Panc1 (cell line): ENCODE results near the gene THEMIS2.

Experiments
- CTCF ChIP-seq: fragments of 450-650 bp; IDR thresholded peaks from 2 replicates; pipeline ENCODE4 v1.5.1; 2017; ENCODE audit warnings: mild to moderate bottlenecking
- POLR2AphosphoS5 ChIP-seq: IDR thresholded peaks from 2 replicates; pipeline ENCODE4 v1.6.1; 2012; ENCODE audit warnings: mild to moderate bottlenecking, low read depth, low read length, moderate library complexity
- REST ChIP-seq, 2 experiments: IDR thresholded peaks; 2 replicates each; pipeline ENCODE4 v1.6.1; 2011 to 2012; ENCODE audit warnings: low read depth in 2 of 2, control low read depth in 1 of 2, low read length in 1 of 2, mild to moderate bottlenecking in 1 of 2, moderate library complexity in 1 of 2; ENCODE audit not compliant: insufficient read depth in 1 of 2
- TCF7L2 ChIP-seq: IDR thresholded peaks from 2 replicates; pipeline ENCODE4 v1.6.1; 2011; ENCODE audit warnings: mild to moderate bottlenecking, low read depth, low read length, inconsistent platforms

GRCh38 chr1:27877115-27877416 is 4.7 kb downstream of the THEMIS2 start:
- TF ChIP-seq CTCF (no peak), POLR2AphosphoS5 (no peak), REST (IDR thresholded peaks at IDR 0.05; ENCODE audit: insufficient read depth in 1 of 2, low read depth in 2 of 2, low read length in 1 of 2) (no peak), TCF7L2 (no peak)
